Fibroblast of villous mesenchyme (primary cell): Measurements from ENCODE around the gene TMEM135. TPM values are rescaled to one million over a fixed set of nuclear protein-coding genes. Genes with fewer than 3 reads are reported as not detected.

Source experiments
- DNase-seq: peaks from one replicate; pipeline ENCODE4 v3.0.0-alpha.2; 2010; ENCODE audit warnings: low read depth
- H3K4me3 ChIP-seq: 2 replicates; pipeline ENCODE4 v1.5.1; 2011; ENCODE audit warnings: low read depth, mild to moderate bottlenecking, low read length
- total RNA-seq: library from RNA; depleted of rRNA; stranded (reverse); fragments of >200 nt; gene quantifications from 2 replicates; pipeline ENCODE4 v1.2.3, GENCODE V29; 2012
- TF ChIP-seq, protein P1 (sequence below): IDR thresholded peaks from 2 replicates; pipeline ENCODE4 v1.5.1; 2012; ENCODE audit warnings: low read depth, mild to moderate bottlenecking, low read length; ENCODE audit not compliant: insufficient read depth

TMEM135 gene
- total RNA-seq, 1 donor, result 35.4 TPM

DNA sequence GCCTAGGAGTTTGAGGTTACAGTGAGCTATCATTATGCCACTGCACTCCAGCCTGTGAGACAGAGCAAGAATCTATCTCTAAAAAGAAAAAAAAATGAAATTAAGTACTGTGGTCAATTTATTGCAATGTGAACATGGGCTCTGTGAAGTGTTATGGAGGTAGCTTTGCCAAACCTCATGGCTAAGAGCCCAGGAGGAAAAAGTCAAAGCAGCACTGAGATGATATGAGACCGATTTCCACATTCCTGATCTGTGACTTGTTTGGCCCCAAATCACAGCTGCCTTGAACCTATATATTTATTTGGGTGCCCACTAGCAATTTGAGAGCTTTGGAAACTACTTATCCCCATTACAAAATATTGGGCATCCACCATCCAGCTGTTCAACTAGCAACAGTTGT, 29.8 kb upstream of the TMEM135 start:
- TF ChIP-seq, protein P1, sequence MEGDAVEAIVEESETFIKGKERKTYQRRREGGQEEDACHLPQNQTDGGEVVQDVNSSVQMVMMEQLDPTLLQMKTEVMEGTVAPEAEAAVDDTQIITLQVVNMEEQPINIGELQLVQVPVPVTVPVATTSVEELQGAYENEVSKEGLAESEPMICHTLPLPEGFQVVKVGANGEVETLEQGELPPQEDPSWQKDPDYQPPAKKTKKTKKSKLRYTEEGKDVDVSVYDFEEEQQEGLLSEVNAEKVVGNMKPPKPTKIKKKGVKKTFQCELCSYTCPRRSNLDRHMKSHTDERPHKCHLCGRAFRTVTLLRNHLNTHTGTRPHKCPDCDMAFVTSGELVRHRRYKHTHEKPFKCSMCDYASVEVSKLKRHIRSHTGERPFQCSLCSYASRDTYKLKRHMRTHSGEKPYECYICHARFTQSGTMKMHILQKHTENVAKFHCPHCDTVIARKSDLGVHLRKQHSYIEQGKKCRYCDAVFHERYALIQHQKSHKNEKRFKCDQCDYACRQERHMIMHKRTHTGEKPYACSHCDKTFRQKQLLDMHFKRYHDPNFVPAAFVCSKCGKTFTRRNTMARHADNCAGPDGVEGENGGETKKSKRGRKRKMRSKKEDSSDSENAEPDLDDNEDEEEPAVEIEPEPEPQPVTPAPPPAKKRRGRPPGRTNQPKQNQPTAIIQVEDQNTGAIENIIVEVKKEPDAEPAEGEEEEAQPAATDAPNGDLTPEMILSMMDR, result no peak
- DNase-seq, result peak; percentile 16
- no peak overlapping the region for H3K4me3 ChIP-seq

DNA sequence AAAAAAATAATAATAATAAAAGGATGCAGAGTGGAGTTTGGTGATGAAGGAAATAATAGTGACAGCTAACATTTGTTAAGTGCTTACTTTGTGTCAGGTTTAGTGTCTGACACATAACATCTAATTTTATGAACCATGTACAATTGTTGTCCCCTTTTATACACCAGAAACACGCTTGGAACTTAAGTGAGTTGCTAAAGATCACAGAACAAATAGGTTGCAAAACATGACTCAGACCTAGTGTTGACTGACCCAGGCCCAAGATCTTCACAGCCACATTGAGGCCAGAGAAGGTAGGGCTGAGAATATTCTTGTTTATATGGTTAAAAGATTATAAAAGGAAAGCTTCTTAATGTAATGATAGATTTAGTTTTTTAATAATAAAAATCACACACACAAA, 25.6 kb upstream of the TMEM135 start:
- DNase-seq, result no peak
- H3K4me3 ChIP-seq, result no peak overlapping the region
- TF ChIP-seq, protein P1, result no peak

DNA sequence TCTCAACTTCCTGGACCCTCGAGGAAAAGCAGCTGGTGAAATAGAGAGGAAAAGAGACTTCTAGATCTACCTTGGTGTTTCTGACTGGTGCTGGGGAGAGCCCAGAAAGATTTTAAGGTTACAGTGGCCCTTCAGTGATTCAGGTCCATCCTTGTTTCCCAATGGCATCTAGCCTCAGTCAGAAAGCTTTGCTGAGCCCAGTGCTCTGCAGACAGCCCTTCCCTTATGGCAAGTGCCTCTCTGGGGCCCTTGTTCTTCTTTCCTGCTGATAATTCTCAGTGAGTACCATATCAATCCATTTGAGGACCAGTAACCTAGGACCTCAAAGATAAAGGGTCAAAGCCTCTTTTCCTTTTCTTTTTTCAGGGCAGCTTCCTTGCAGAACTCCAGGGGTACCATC, 25.1 kb upstream of the TMEM135 start:
- TF ChIP-seq, protein P1, result no peak
- no peak for DNase-seq
- no peak overlapping the region for H3K4me3 ChIP-seq

DNA sequence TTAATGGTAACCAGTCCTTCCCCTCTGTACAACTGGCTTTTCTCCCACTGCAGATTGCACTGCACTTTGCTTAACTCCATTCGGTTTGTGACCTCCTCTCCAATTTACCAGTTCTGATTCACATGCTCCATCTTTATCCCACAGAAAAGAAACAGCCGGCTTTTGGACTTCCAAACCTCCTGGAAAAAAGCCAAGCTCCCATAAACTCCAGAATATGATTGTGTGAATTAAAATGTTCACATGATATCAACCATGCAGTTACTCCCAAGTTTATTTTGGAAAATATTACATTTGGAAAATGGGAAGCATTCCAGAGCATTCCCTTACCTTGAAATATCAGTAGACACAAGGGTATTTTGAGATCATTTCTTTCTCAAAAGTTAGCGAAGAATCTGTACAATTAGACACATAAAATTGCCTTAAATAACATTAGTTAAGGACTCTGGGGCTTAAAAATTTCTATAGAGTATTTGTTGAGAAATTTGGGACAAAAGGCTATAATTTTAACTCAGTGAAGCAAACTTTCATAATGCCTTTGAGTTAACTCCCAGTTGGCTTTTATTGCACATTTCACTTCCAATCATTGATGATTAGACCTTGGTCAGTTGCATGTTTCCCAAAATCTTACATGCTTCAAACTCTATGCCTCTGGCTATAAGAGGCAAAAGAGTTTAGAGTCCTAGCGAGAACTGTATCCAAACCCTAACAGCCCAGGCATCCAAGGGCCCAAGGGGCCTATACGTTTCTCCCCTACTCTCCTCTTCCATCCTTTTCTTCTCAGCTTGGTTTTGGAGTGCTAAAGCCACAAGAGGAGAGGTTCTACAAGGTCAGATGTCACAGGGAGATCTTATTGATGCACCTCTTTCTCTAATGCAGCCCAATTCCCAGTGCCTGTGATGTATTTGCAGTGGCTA, 23.6 kb upstream of the TMEM135 start:
- no peak for DNase-seq
- no peak overlapping the region for H3K4me3 ChIP-seq
- TF ChIP-seq, protein P1, result no peak

DNA sequence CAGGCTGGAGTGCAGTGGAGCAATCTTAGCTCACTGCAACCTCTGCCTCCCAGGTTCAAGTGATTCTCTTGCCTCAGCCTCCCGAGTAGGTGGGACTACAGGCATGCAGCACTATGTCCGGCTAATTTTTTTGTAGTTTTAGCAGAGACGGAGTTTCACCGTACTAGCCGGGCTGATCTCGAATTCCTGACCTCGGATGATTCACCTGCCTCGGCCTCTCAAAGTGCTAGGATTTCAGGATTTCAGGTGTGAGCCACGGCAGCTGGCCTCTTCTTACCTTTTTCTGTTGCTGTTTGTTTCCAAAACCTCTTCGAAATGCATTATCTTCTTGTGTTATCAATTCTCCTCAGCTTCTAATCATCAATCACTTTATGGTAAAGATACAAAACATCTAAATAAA, 22.1 kb upstream of the TMEM135 start:
- DNase-seq, result no peak
- TF ChIP-seq, protein P1, result no peak
- no peak overlapping the region for H3K4me3 ChIP-seq

DNA sequence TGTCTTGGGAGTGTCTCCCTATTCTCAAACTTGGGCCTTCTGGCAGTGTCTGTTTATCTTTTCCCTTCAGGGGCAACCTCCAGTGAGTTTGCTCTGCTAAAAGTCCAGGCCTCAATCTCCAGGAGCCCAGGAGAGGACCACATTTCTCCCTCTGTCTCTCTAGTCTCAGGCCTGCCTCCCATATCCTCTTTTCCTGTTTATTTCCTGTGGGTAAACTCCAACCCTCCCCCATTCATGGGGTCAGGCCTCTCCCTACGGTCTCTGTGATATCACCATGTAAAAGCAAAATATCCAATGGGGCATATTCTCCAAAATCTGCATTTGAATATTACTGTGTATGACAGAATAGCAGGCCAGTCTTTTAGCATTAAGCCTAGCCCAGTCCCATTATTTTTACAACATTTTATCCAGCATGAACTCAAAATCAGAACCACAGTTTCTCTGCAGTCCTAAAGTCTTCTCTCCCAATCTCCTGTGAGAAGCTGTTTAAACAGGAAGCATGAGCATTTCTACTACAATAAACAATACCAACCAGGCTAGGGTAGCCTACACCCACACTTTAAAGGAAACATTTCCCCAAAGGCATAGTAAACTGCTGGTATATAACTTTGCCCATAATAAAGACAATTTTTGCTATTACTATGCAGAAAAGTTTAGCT, 18.0 kb upstream of the TMEM135 start:
- TF ChIP-seq, protein P1, result no peak
- H3K4me3 ChIP-seq, result no peak overlapping the region
- DNase-seq, result no peak
